Prostate gland (tissue), 2 donors: ENCODE data around the gene ADGRB3. TPM values are rescaled to one million over a fixed set of nuclear protein-coding genes. Genes with fewer than 3 reads are reported as not detected.

Experiments used
- DNase-seq: peaks from one replicate; pipeline ENCODE4 v3.0.0-alpha.2; 2019; ENCODE audit warnings: low spot score
- H3K27ac ChIP-seq, 2 donors: fragments of 200-600 bp; sonication (generic); 2 replicates each; pipeline ENCODE4 v1.5.1; 2017 to 2019
- H3K27me3 ChIP-seq: fragments of 200-600 bp; sonication (generic); replicated peaks from 2 replicates; pipeline ENCODE4 v1.5.1; 2019; ENCODE audit not compliant: insufficient read depth
- H3K36me3 ChIP-seq, 2 donors: fragments of 200-600 bp; sonication (generic); 1 replicate in 1 of 2; 2 replicates in 1 of 2; pipeline versions ENCODE4 v1.5.1 to v1.8.1; 2017 to 2019
- H3K4me1 ChIP-seq: fragments of 200-600 bp; sonication (generic); replicated peaks from 2 replicates; pipeline ENCODE4 v1.5.1; 2019
- H3K4me3 ChIP-seq, 2 donors: fragments of 200-600 bp; sonication (generic); 2 replicates each; pipeline ENCODE4 v1.5.1; 2017 to 2019
- H3K9me3 ChIP-seq: fragments of 200-600 bp; sonication (generic); 2 replicates; pipeline ENCODE4 v1.5.1; 2017
- POLR2A ChIP-seq: fragments of 450-650 bp; IDR thresholded peaks from one replicate; pipeline ENCODE4 v1.6.1; 2016; ENCODE audit warnings: antibody characterized with exemption, mild to moderate bottlenecking
- POLR2AphosphoS5 ChIP-seq: sonication (generic); formaldehyde crosslinking; IDR thresholded peaks from one replicate; pipeline ENCODE4 v1.6.1; 2017; ENCODE audit warnings: antibody characterized with exemption
- WGBS: methylation state at CpG from one replicate; pipeline ENCODE4 v1.1.5; 2018; 5-methylcytosine and 5-hydroxymethylcytosine counted together
- intact Hi-C: fragments of 100-400 bp; cut with DNase I; formaldehyde crosslinking; loops from one replicate; pipeline ENCODE4 v1.14.2; 2022
- total RNA-seq, 2 donors: library from RNA; depleted of rRNA; stranded (reverse); fragments of >200 nt; gene quantifications; one replicate each; pipeline ENCODE4 v1.1.0, GENCODE V29; 2016
- TF ChIP-seq, protein P1 (sequence below), 4 experiments: fragments of 200-600 bp in 2 of 4; fragments of 450-650 bp in 2 of 4; sonication (generic) in 2 of 4; IDR thresholded peaks; 1 replicate in 3 of 4; 2 replicates in 1 of 4; pipeline ENCODE4 v1.5.1; 2016 to 2019; ENCODE audit warnings: antibody characterized with exemption in 4 of 4, mild to moderate bottlenecking in 2 of 4, moderate library complexity in 2 of 4

ADGRB3 gene
- total RNA-seq, 2 donors from 2014 or later = 0.59 to 3.1 TPM

- no peak overlapping the region for H3K27ac ChIP-seq
- H3K9me3 ChIP-seq = no peaks in the 10 kb centered on the region
- TF ChIP-seq POLR2AphosphoS5 = no peak
- TF ChIP-seq, protein P1, sequence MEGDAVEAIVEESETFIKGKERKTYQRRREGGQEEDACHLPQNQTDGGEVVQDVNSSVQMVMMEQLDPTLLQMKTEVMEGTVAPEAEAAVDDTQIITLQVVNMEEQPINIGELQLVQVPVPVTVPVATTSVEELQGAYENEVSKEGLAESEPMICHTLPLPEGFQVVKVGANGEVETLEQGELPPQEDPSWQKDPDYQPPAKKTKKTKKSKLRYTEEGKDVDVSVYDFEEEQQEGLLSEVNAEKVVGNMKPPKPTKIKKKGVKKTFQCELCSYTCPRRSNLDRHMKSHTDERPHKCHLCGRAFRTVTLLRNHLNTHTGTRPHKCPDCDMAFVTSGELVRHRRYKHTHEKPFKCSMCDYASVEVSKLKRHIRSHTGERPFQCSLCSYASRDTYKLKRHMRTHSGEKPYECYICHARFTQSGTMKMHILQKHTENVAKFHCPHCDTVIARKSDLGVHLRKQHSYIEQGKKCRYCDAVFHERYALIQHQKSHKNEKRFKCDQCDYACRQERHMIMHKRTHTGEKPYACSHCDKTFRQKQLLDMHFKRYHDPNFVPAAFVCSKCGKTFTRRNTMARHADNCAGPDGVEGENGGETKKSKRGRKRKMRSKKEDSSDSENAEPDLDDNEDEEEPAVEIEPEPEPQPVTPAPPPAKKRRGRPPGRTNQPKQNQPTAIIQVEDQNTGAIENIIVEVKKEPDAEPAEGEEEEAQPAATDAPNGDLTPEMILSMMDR (IDR thresholded peaks at IDR 0.05) = no peak
- no peak for TF ChIP-seq POLR2A
- intact Hi-C loops = no loop called here
- no peak overlapping the region for H3K4me3 ChIP-seq
- DNase-seq = no peak
- H3K27me3 ChIP-seq = no peaks in the 10 kb centered on the region
- no peaks in the 10 kb centered on the region for H3K36me3 ChIP-seq
- H3K4me1 ChIP-seq = no peaks in the 10 kb centered on the region
- WGBS = 81% methylated on average over 4 of the region's 4 CpGs
Measured at GRCh38 chr6:69138893-69139494, 503.9 kb downstream of the ADGRB3 start.

GRCh38 chr6:69145062-69145461 is 510.0 kb downstream of the ADGRB3 start:
- Histone ChIP-seq H3K27me3 (no peaks in the 10 kb centered on the region), H3K4me3 (no peak overlapping the region), H3K36me3 (no peaks in the 10 kb centered on the region), H3K9me3 (no peaks in the 10 kb centered on the region), H3K27ac (no peak overlapping the region), H3K4me1 (no peaks in the 10 kb centered on the region)
- DNase-seq = no peak
- TF ChIP-seq POLR2AphosphoS5 (no peak), POLR2A (no peak)
- TF ChIP-seq, protein P1 (IDR thresholded peaks at IDR 0.05) = no peak
- WGBS = 79% methylated on average over 6 of the region's 6 CpGs
- intact Hi-C loops = no loop called here

DNA sequence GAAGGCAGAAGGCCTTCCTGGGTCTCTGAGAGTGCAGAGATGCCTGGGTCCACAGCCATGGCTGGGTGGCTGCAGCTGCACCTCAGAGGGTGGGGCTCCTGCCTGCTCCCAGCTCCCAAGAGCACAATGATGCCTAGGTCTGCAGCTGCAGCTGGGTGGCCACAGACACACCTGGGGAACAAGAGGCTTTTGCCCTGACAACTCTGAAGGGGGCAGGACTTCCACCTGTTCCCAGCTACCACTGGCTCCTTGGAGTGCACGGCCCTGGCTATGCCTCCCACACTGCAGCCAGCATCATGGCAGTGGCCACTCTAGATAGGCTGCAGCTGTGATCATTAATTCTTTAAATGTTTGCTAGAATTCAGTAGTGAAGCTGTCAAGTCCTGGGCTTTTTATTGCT is 511.3 kb downstream of the ADGRB3 start:
- intact Hi-C loops = no loop called here
- WGBS = 44% methylated on average over 1 of the region's 1 CpG
- Histone ChIP-seq H3K4me1 (no peaks in the 10 kb centered on the region), H3K9me3 (no peaks in the 10 kb centered on the region), H3K27me3 (no peaks in the 10 kb centered on the region), H3K4me3 (no peak overlapping the region), H3K36me3 (no peaks in the 10 kb centered on the region), H3K27ac (no peak overlapping the region)
- no peak for TF ChIP-seq POLR2A
- TF ChIP-seq, protein P1 (IDR thresholded peaks at IDR 0.05) = no peak
- TF ChIP-seq POLR2AphosphoS5 = no peak
- no peak for DNase-seq

DNA sequence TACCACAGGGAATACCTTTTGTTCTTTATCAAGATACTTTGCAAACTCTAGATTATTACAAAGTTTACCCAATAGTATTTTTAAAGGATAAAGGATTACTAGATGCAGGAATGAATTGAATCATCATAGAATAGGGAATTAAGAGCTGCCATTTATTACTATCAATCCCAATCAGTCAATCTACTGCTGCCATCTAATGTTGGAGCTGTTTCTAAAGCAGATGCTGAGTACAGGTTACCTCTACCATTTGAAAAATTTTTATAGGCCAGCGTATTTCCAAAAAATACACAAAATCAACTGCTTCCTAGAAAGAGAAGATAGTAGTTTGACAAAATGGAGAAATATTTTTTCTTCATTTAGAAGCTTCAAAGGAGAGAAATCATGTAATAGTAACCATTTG is 520.4 kb downstream of the ADGRB3 start:
- H3K36me3 ChIP-seq = no peaks in the 10 kb centered on the region
- WGBS = 80% methylated on average over 1 of the region's 1 CpG
- H3K27ac ChIP-seq = no peak overlapping the region
- no peaks in the 10 kb centered on the region for H3K9me3 ChIP-seq
- H3K4me3 ChIP-seq = no peak overlapping the region
- H3K4me1 ChIP-seq = no peaks in the 10 kb centered on the region
- no peak for TF ChIP-seq POLR2A
- TF ChIP-seq, protein P1 (IDR thresholded peaks at IDR 0.05) = no peak
- TF ChIP-seq POLR2AphosphoS5 = no peak
- intact Hi-C loops = no loop called here
- no peaks in the 10 kb centered on the region for H3K27me3 ChIP-seq
- no peak for DNase-seq

GRCh38 chr6:69162811-69163210 is 527.7 kb downstream of the ADGRB3 start:
- intact Hi-C loops = no loop called here
- no peaks in the 10 kb centered on the region for H3K9me3 ChIP-seq
- no peaks in the 10 kb centered on the region for H3K36me3 ChIP-seq
- DNase-seq = no peak
- no peaks in the 10 kb centered on the region for H3K27me3 ChIP-seq
- H3K4me1 ChIP-seq = no peaks in the 10 kb centered on the region
- H3K27ac ChIP-seq = no peak overlapping the region
- 17% methylated on average over 1 of the region's 1 CpG for whole genome bisulfite sequencing
- H3K4me3 ChIP-seq = no peak overlapping the region
- TF ChIP-seq POLR2AphosphoS5 (peak; percentile 21), POLR2A (no peak)
